Stimulated activated CD8-positive, alpha-beta memory T cell treated with anti-CD3 and anti-CD28 coated beads, Interleukin-15, amount 100 ng/mL, for 48 hours (primary cell): Measurements from ENCODE around the gene GPC6.
"Not testable (repeated sequence)": the region's sequence is repeated elsewhere in the genome, so short reads cannot be mapped to it uniquely, and the experiment has no call there.

Source experiments
- DNase-seq, 2 donors: peaks; one replicate each; pipeline ENCODE4 v3.0.0-alpha.2; 2020; ENCODE audit warnings: low read depth in 2 of 2

Gene GPC6

GRCh38 chr13:94296471-94296870 is 1069.9 kb downstream of the GPC6 start:
- DNase-seq, result no peak

GRCh38 chr13:94298346-94298745 is 1071.7 kb downstream of the GPC6 start:
- DNase-seq, result no peak

- DNase-seq, result no peak
Observed at GRCh38 chr13:94300401-94300800, 1073.8 kb downstream of the GPC6 start.

- no peak for DNase-seq
Observed at GRCh38 chr13:94301487-94301886, 1074.9 kb downstream of the GPC6 start.

GRCh38 chr13:94302847-94303565 is 1076.4 kb downstream of the GPC6 start:
- not testable (repeated sequence) for DNase-seq

GRCh38 chr13:94303644-94304174 is 1077.1 kb downstream of the GPC6 start:
- no peak for DNase-seq

GRCh38 chr13:94305033-94305432 is 1078.4 kb downstream of the GPC6 start:
- DNase-seq, result no peak

GRCh38 chr13:94305463-94305862 is 1078.9 kb downstream of the GPC6 start:
- no peak for DNase-seq

GRCh38 chr13:94305934-94306333 is 1079.3 kb downstream of the GPC6 start:
- DNase-seq, result no peak

GRCh38 chr13:94308832-94309231 is 1082.2 kb downstream of the GPC6 start:
- DNase-seq, result no peak

GRCh38 chr13:94309576-94309975 is 1083.0 kb downstream of the GPC6 start:
- DNase-seq, result no peak

- no peak for DNase-seq
Observed at GRCh38 chr13:94309997-94310855, 1083.6 kb downstream of the GPC6 start.

GRCh38 chr13:94311893-94312292 is 1085.3 kb downstream of the GPC6 start:
- no peak for DNase-seq

GRCh38 chr13:94312511-94313216 is 1086.1 kb downstream of the GPC6 start:
- no peak for DNase-seq

- no peak for DNase-seq
Observed at GRCh38 chr13:94313321-94313910, 1086.8 kb downstream of the GPC6 start.

GRCh38 chr13:94313926-94314325 is 1087.3 kb downstream of the GPC6 start:
- no peak for DNase-seq

- no peak for DNase-seq
Observed at GRCh38 chr13:94315188-94315587, 1088.6 kb downstream of the GPC6 start.

- DNase-seq, result no peak
Observed at GRCh38 chr13:94317063-94317491, 1090.5 kb downstream of the GPC6 start.

GRCh38 chr13:94318418-94318817 is 1091.8 kb downstream of the GPC6 start:
- no peak for DNase-seq

GRCh38 chr13:94319501-94319900 is 1092.9 kb downstream of the GPC6 start:
- DNase-seq, result no peak

GRCh38 chr13:94322925-94323763 is 1096.5 kb downstream of the GPC6 start:
- no peak for DNase-seq
